ENCODE results near the gene MAP7D2. TPM values are rescaled to one million over a fixed set of nuclear protein-coding genes. Genes with fewer than 3 reads are reported as not detected.

The MAP7D2 gene
- total RNA-seq, 3 donors from 2014 or later: 0.48 to 2.2 (median 1.3) TPM

- H3K9me3 ChIP-seq: no peaks in the 10 kb centered on the region
- peaks cover 0 to 23% of the 10 kb centered on the region in 2 donors for H3K27me3 ChIP-seq
- no peak overlapping the region for H3K4me3 ChIP-seq
- H3K36me3 ChIP-seq: no peaks in the 10 kb centered on the region
- H3K4me1 ChIP-seq: no peaks in the 10 kb centered on the region
- H3K27ac ChIP-seq: peak overlapping the region in 1 of 2 donors; percentile 22
- intact Hi-C loops (cut with DNase I; ENCODE audit: low total_unique reads): no loop called here
- no peak for DNase-seq (ENCODE audit: low spot score in 2 of 2)
- TF ChIP-seq POLR2AphosphoS5 (IDR thresholded peaks at IDR 0.05): no peak
- TF ChIP-seq, protein P1, sequence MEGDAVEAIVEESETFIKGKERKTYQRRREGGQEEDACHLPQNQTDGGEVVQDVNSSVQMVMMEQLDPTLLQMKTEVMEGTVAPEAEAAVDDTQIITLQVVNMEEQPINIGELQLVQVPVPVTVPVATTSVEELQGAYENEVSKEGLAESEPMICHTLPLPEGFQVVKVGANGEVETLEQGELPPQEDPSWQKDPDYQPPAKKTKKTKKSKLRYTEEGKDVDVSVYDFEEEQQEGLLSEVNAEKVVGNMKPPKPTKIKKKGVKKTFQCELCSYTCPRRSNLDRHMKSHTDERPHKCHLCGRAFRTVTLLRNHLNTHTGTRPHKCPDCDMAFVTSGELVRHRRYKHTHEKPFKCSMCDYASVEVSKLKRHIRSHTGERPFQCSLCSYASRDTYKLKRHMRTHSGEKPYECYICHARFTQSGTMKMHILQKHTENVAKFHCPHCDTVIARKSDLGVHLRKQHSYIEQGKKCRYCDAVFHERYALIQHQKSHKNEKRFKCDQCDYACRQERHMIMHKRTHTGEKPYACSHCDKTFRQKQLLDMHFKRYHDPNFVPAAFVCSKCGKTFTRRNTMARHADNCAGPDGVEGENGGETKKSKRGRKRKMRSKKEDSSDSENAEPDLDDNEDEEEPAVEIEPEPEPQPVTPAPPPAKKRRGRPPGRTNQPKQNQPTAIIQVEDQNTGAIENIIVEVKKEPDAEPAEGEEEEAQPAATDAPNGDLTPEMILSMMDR (IDR thresholded peaks at IDR 0.05): peak in 1 of 3 donors; percentile 58
Observed at GRCh38 chrX:20066968-20067708, 49.6 kb downstream of the MAP7D2 start.

- no peak overlapping the region for H3K27ac ChIP-seq
- peaks cover 0 to 23% of the 10 kb centered on the region in 2 donors for H3K27me3 ChIP-seq
- no peaks in the 10 kb centered on the region for H3K9me3 ChIP-seq
- no peaks in the 10 kb centered on the region for H3K4me1 ChIP-seq
- TF ChIP-seq POLR2A (IDR thresholded peaks at IDR 0.05): no peak
- TF ChIP-seq, protein P1 (IDR thresholded peaks at IDR 0.05): no peak
- TF ChIP-seq POLR2AphosphoS5 (IDR thresholded peaks at IDR 0.05): no peak
- H3K4me3 ChIP-seq: no peak overlapping the region
- DNase-seq (ENCODE audit: low spot score in 2 of 2): no peak
- H3K36me3 ChIP-seq: no peaks in the 10 kb centered on the region
- intact Hi-C loops (cut with DNase I; ENCODE audit: low total_unique reads): no loop called here
Observed at GRCh38 chrX:20063716-20064351, 52.9 kb downstream of the MAP7D2 start.

DNA sequence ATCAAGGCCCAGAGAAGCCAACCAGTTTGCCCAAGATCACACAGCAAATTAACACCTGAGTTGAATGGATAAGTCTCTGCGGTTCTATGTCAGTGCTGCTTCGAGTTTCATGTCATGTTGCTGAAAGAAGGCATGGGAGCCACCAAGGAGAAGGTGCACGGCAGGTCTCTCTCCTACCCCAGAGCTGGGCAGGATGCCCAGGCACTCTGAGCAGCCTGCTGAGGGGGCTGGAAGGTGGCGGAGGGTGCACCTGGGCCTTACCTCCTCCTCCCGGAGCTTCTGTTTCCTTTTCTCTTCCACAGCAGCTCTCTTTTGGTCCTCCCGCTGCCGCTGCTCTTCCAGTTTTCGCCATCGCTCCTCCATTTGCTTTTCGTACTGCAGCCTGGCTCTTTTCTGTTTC lies 53.6 kb downstream of the MAP7D2 start:
- intact Hi-C loops (cut with DNase I; ENCODE audit: low total_unique reads): no loop called here
- TF ChIP-seq POLR2A (IDR thresholded peaks at IDR 0.05): no peak
- Histone ChIP-seq H3K27me3 (peaks cover 0 to 29% of the 10 kb centered on the region in 2 donors), H3K36me3 (no peaks in the 10 kb centered on the region), H3K9me3 (no peaks in the 10 kb centered on the region), H3K4me3 (no peak overlapping the region), H3K27ac (no peak overlapping the region), H3K4me1 (no peaks in the 10 kb centered on the region)
- DNase-seq (ENCODE audit: low spot score in 2 of 2): no peak

GRCh38 chrX:20061855-20062254 lies 54.9 kb downstream of the MAP7D2 start:
- intact Hi-C loops (cut with DNase I; ENCODE audit: low total_unique reads): no loop called here
- DNase-seq (ENCODE audit: low spot score in 2 of 2): no peak

GRCh38 chrX:20060961-20061748 lies 55.6 kb downstream of the MAP7D2 start:
- H3K36me3 ChIP-seq: no peaks in the 10 kb centered on the region
- no peaks in the 10 kb centered on the region for H3K4me1 ChIP-seq
- TF ChIP-seq POLR2A (IDR thresholded peaks at IDR 0.05) (no peak), POLR2AphosphoS5 (IDR thresholded peaks at IDR 0.05) (no peak)
- TF ChIP-seq, protein P1 (IDR thresholded peaks at IDR 0.05): no peak
- DNase-seq (ENCODE audit: low spot score in 2 of 2): no peak
- intact Hi-C loops (cut with DNase I; ENCODE audit: low total_unique reads): no loop called here
- no peak overlapping the region for H3K4me3 ChIP-seq
- no peak overlapping the region for H3K27ac ChIP-seq
- H3K27me3 ChIP-seq: peaks cover 0 to 44% of the 10 kb centered on the region in 2 donors
- H3K9me3 ChIP-seq: no peaks in the 10 kb centered on the region

More at GRCh38 chrX:20061855-20062254, 54.9 kb downstream of the MAP7D2 start:
- Histone ChIP-seq H3K27ac (no peak overlapping the region), H3K4me1 (no peaks in the 10 kb centered on the region), H3K4me3 (no peak overlapping the region), H3K27me3 (peaks cover 0 to 37% of the 10 kb centered on the region in 2 donors), H3K9me3 (no peaks in the 10 kb centered on the region), H3K36me3 (no peaks in the 10 kb centered on the region)
- TF ChIP-seq POLR2A (IDR thresholded peaks at IDR 0.05) (no peak), POLR2AphosphoS5 (IDR thresholded peaks at IDR 0.05) (no peak)
- TF ChIP-seq, protein P1 (IDR thresholded peaks at IDR 0.05): no peak

All from breast epithelium (tissue), 4 donors.